HuH-7.5 (cell line): ENCODE data around the gene SLC9A3.

Source experiments
- DNase-seq: peaks from one replicate; pipeline ENCODE4 v3.0.0; 2011; ENCODE audit warnings: low spot score

The SLC9A3 gene

DNA sequence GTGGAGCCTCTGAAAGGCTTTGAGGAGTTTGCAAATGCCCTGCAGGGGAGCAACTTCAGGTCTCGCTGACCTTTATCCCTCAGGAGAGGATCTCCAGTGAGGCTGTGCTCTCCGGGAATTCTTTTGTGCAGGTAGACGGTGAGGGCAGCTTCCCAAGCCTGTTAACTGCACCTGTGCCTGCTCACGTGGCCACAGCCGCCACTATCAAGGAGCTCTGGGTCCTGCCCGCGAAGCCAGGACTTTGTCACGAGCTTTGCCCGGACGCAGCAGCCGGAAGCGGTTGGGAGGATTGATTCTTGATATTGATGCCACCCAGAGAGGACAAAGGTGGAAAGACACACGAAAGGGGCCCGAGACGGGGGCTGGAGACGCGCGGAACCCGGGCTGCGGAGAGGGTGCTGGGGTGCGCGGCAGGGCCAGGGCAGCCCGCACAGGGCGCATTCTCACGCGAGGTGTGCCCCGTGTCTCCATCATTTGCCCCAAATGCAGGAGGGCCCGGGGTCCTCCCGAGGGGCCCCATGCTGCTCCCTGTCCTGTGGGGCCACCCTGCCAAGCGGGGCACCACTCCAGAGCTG lies 18.2 kb downstream of the SLC9A3 start:
- DNase-seq = no peak

DNA sequence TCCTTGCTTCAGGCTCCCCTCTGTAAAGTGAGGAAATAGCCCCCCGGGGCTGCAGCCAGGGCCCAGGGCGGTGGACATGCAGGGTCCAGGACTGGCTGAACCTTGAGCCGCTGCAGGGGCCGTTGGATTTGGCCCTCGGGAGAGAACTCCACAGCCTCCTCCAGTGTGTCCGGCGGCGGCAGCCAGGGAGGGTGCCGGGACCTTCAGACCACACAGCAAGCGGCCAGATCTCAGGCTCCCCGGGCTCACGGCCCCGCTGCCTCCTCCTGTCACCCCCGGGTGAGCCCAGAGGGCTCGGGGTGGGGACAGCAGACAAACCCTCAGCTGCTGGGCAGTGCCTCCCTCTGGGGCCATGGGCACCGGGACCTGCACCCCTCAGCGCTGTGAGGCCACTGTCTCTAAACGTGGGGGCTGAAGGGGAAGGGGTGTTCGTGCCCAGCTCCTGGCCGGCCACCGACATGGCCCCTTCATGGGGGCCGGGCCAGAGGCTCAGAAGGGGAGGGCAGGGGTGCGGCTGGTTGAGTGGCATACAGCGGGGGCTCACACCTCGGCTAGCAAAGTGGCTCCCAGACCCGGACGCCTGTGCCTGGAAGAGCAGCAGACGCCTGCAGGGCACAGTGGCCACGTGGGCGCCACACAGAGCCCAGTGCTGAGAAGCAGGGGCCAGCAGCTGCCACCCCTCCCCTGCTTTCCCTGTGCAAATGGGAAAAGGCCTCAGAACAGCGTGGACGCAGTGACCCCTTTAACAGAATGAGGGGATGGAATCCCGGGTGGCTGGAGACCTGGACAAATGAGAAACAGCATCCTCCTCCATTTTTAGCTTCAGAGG lies 19.7 kb downstream of the SLC9A3 start:
- DNase-seq = no peak

DNA sequence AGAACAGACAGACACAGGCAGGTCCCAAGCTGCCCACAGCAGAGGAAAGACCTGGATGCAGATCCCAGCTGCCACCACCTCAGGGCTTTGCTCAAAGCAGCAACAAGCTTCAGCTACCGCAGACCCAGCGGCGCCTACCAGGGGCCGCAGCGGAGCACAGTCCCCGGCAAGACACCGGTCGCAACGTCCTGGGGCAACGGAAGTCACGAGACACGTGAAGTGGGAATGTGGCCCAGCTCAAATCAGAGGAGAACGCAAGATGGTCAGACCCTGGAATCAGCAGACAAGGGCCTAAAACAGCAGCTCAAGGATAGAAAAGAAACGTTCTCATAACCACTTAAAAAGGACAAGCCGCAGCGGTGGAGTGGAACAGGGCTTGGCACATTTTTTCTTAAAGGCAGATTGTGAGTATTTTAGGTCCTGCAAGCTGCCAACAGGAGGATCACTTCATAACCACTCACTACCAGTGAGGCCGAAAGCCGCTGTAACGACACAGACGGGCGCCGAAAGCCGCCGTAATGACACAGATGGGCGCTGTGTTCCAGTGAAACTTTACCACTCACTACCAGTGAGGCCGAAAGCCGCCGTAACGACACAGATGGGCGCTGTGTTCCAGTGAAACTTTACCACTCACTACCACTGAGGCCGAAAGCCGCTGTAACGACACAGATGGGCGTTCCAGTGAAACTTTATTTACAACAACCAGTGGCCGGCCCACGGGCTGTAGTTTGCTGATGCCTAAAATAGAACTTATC lies 21.7 kb downstream of the SLC9A3 start:
- no peak for DNase-seq

- DNase-seq = no peak
Measured at GRCh38 chr5:501831-502184, 22.4 kb downstream of the SLC9A3 start.

DNA sequence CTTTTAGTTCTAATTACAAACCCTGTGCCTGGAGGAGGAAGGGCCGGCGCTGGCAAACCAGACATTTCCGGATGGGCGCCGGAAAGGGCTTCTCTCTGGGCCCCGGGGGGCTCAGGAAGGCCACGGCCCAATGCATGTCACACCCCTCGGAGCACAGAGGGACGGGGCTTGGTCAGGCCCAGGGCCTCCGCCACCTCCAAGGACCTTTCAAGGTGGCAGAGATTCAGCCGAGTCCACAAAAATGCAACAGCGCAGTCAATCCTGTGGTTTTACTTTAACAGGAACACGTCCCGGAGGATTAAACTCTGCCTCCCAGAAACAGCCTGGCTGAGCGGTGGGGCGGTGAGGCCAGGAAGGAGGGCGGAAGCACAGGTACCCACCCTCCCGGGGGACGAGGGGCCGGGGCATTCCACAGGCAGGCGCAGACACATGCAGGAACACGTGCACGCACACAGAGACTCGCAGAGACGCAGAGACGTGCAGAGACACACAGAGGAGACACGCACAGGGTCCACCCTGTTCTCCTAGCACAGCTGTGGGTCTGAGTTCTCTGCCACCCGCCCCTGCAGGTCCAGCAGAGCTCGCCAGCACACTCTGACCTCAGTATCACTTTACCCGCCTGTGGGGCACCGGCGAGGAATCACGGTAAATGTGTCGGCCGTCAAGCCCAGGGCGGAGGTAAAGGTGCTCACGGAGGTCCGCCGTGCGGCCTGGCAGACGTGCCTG lies 23.0 kb downstream of the SLC9A3 start:
- no peak for DNase-seq

- DNase-seq = no peak
Measured at GRCh38 chr5:500491-500890, 23.8 kb downstream of the SLC9A3 start.

- DNase-seq = no peak
Measured at GRCh38 chr5:499233-500209, 24.7 kb downstream of the SLC9A3 start.

DNA sequence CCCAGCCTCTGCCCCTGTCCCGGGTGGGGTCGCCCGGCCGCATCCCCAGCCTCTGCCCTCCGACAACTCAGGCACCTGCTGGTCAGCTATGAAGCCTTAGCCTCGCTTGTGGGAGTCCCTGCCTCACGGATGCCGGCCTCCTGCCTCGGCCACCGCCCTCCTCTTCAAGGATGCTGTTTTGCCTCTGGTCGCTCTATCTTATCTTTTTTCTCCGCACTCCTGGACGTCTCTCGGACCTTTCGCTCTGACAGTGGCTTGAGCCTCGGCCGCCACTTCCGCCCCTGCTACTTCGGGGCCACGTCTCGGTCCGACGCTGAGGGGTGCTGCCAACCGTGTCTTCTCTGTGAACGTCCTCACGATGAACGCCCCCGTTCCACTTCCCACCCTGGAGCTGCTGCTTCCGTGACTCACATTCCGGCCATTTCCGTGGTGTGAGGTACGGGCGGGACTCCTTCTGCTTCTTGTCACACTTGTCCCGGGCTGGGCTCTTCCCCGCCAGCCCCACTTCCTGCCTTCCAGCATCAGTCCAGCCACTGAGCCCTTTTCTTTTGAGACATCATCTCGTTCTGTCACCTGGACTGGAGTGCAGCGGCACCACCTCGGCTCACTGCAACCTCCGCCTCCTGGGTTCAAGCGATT lies 26.3 kb downstream of the SLC9A3 start:
- DNase-seq = no peak

DNA sequence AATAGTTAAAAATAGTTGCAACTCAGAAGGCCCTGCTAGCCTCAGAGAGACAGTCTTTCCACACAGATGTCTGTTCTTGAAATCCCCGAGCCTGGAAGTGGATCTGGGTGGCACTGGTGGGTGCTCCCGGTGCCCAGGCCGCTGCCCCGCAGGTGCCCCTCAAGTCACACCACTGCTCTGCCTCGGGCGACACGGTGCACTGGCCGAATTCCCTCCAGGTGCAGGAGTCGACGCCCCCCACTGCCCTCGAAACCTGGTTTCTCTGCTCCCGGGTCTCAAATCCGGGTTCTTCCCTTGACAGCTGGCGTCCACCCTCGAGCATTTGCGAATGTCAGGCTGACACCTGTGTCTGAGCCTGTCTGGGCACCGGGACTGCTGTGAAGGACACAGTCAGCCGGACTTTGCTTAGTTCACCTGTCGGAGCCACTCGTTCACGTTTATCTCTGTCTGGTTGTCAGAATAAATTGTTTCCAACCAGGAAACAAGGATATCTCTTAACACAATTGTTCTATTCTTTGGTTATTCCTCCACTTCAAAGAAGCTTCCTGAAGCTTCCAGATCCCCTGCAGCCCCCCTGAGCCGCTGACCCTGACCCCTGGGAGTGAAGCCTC lies 27.1 kb downstream of the SLC9A3 start:
- DNase-seq = no peak

DNA sequence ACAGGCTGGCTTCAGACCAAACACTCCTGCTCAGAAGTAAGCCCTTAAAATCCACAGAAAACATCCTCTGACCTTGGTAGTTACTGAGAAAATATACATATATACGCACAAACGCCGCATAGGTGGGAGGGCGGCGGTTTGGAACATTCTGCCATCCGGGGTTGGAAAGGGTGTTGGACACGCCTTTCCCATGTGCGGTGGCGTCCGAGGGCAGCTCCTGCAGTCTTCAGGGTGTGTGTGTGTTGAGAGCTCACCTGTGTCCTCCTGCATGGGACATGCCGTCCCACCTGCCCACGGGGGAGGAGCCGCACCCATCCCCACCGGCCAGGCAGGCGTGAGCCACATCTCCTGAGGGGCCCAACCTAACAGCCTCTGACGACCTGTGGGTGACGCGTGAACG lies 28.2 kb downstream of the SLC9A3 start:
- DNase-seq = no peak

GRCh38 chr5:494667-495255 lies 29.5 kb downstream of the SLC9A3 start:
- DNase-seq = no peak

DNA sequence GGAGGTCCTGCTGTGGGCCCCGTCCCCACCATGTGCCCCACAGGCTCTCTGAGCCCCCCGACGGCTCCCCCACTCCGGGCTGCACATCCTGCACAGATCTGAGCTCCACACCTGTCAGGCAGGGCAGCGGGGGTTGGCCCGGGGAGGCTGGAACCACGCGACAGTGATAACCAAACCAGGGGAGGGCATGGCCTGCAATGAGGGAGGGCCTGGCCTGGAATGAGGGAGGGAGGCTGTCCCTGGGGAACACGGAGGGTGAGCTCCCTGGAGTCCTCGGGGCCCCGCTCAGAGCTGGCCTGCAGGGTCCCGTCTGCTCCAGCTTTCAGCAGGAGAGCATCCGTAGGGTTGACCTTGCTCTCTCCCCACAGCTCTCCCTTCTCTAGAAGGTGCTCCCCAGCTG lies 30.5 kb downstream of the SLC9A3 start:
- DNase-seq = no peak

- no peak for DNase-seq
Measured at GRCh38 chr5:493119-493701, 31.0 kb downstream of the SLC9A3 start.

DNA sequence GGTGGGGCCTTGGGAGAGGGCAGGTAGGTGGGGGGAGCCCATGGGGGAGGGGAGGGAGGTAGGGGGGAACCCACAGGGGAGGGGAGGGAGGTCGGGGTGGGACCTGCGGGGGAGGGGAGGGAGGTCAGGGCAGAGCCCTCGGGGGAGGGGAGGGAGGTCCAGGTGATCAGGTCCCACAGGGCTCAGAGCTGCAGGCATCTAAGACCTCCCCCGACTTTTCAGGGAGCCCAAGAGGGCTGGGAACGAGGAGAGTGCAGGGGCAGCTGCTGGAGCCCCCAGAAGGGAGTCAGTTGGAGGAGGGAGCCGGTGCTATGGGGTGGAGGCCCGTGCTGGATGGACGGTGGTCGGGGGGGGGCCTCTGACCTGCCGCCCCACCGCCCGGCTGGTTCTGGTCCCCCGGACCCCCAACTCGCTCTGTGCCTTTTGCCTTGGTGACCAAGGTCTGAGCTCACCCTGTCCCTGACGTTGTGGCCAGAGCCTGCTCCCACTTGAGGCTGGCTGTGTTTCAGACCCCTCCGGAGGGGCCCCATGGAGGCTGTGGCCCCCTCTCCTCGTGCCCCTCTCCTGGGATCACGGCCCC lies 31.8 kb downstream of the SLC9A3 start:
- DNase-seq = no peak

DNA sequence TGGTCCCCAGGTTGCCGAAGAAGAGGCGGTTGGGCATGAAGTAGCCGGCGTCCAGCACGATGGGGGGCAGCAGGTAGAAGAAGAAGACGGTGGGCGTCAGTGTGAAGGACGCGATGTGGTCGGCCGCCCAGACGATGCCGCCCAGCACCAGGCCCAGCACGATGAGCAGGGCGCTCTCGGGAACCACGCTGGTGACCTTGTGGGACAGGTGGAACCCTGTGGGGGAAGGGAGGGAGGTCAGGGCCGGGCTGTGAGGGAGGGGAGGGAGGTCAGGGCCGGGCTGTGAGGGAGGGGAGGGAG lies 32.4 kb downstream of the SLC9A3 start:
- DNase-seq = no peak

DNA sequence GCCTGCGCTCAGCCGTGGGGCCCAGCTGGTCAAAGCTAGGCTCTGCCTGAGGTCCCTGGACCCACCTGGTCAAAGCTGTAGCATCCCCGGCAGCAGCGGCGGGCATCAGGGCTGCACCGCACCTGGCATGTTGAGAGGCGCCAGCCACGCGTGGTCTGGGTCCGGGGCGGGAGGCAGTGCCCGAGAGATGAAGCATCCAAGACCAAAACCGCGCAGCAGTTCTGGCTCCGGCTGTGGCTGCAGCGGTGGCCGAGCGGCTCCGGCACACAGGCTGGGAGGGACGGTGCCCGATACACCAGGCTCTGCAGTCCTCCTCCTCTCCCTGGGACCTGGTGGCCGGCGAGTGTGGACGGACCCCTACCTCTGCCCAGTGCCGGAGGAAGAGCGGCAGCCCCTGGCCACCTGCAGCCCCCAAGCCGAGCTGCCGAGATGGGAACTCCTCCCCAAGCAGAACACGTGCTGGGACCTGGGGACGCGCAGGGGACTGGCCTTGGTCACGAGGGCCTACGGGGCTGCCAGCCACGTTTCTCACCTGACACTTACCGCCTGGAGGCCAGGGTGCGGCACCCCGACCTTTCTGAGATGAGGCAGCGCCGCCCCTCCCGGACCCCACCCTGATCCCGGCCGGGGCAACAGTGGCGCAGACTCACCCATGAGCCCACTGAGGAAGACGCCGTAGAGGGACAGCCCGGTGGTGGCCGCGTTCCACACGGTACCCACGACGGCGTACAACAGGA lies 33.0 kb downstream of the SLC9A3 start:
- DNase-seq = no peak

- DNase-seq = no peak
Measured at GRCh38 chr5:490116-491106, 33.8 kb downstream of the SLC9A3 start.

GRCh38 chr5:489689-490080 lies 34.6 kb downstream of the SLC9A3 start:
- no peak for DNase-seq
